ENCODE measurements around the gene ZNF862. TPM values are rescaled to one million over a fixed set of nuclear protein-coding genes. Genes with fewer than 3 reads are reported as not detected.

Gene ZNF862
- total RNA-seq, 1 experiment from 2014 or later, result 1.9 TPM

DNA sequence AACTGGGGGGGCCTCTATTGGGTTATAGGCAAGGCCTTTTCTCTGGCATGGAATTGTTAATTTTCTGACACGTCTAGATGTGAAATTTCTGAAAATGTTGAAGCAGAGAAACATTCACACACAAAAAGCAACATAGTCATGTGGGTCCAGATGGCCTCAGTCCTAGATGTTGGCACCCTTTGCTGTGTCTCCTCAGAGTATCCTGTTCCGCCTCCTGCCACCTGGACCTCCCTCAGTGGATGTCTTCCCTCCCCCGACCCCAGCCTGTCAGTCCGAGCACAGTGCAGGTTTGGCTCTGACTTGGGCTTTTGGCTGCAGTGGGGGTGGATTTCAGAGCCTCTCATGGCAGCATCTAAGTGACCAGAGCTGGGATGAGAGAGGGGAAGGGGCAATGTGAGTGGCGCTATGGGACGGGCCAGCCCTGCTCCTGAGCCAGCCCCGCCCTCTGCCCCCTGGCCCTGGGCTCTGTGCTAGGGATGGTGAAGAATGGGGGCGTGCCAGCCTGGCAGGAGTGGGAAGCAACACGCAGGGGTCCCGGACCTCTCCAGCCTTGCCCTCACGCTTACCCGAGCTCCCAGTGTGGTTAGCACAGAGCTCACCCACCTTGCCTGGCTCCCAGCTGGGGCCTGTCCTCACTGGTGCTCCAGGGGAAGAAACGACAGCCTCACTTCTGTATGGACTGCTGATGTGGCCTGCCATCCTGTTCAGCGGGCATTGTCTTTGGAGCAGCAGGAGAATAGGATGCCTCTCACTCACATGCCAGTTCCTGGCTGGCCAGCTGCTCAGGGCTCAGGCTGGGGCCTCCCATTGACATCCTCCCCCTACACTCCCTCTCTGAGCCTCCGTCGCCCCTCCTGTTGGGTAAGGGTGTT, 41.8 kb downstream of the ZNF862 start:
- no peaks in the 10 kb centered on the region for H3K79me2 ChIP-seq (ENCODE audit: insufficient read depth, low read length)
- H3K27ac Mint-ChIP-seq, result no peak overlapping the region; a peak in 2 of 7 replicates
- H3K27me3 ChIP-seq (ENCODE audit: insufficient read depth, low read length), result no peaks in the 10 kb centered on the region
- no peak overlapping the region for H3K56ac ChIP-seq (ENCODE audit: insufficient read length, low read depth, low read length)
- H3K18ac ChIP-seq (ENCODE audit: insufficient read length, low read depth, low read length), result no peak overlapping the region
- no peaks in the 10 kb centered on the region for H3K79me1 ChIP-seq (ENCODE audit: insufficient read depth, low read depth, low read length, poor library complexity, severe bottlenecking)
- no peak overlapping the region for H3K9ac ChIP-seq (ENCODE audit: extremely low read depth, insufficient read length, low read length)
- H3K9me3 ChIP-seq (ENCODE audit: control insufficient read depth, low read depth, low read length), result no peaks in the 10 kb centered on the region
- no peak overlapping the region for H3T11ph ChIP-seq (ENCODE audit: low read length)
- no peak overlapping the region for H3K4me3 Mint-ChIP-seq
- no peak overlapping the region for H2AK5ac ChIP-seq (ENCODE audit: insufficient read length, low read length)
- no peak overlapping the region for H4K91ac ChIP-seq (ENCODE audit: insufficient read length, low read depth, low read length)
- H3K23me2 ChIP-seq (ENCODE audit: insufficient read length, low read depth, low read length, poor library complexity, severe bottlenecking), result no peaks in the 10 kb centered on the region
- H2AFZ ChIP-seq (ENCODE audit: low read length), result no peak overlapping the region
- H4K5ac ChIP-seq (ENCODE audit: insufficient read length, low read depth, low read length), result no peak overlapping the region
- no peak overlapping the region for H2BK12ac ChIP-seq (ENCODE audit: insufficient read length, low read depth, low read length)
- peaks cover 14 to 15% of the 10 kb centered on the region in 2 experiments for H3K4me1 Mint-ChIP-seq
- no peak overlapping the region for H2BK120ac ChIP-seq (ENCODE audit: low read depth, low read length, poor library complexity, severe bottlenecking)
- H2BK5ac ChIP-seq (ENCODE audit: insufficient read length, low read length), result no peak overlapping the region
- H3K14ac ChIP-seq (ENCODE audit: insufficient read depth, low read length), result no peak overlapping the region
- TF ChIP-seq, protein P1, sequence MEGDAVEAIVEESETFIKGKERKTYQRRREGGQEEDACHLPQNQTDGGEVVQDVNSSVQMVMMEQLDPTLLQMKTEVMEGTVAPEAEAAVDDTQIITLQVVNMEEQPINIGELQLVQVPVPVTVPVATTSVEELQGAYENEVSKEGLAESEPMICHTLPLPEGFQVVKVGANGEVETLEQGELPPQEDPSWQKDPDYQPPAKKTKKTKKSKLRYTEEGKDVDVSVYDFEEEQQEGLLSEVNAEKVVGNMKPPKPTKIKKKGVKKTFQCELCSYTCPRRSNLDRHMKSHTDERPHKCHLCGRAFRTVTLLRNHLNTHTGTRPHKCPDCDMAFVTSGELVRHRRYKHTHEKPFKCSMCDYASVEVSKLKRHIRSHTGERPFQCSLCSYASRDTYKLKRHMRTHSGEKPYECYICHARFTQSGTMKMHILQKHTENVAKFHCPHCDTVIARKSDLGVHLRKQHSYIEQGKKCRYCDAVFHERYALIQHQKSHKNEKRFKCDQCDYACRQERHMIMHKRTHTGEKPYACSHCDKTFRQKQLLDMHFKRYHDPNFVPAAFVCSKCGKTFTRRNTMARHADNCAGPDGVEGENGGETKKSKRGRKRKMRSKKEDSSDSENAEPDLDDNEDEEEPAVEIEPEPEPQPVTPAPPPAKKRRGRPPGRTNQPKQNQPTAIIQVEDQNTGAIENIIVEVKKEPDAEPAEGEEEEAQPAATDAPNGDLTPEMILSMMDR (conservative IDR thresholded peaks at IDR 0.05), result no peak
- no peaks in the 10 kb centered on the region for H4K20me1 ChIP-seq (ENCODE audit: control insufficient read depth, insufficient read depth, insufficient read length)
- H3K36me3 Mint-ChIP-seq (ENCODE audit: insufficient read depth in 1 of 3, low read depth in 3 of 3), result no peaks in the 10 kb centered on the region; a peak in 1 of 7 replicates
- H3K4me1 ChIP-seq (ENCODE audit: insufficient read depth, low read length), result no peaks in the 10 kb centered on the region
- no peak overlapping the region for H2BK20ac ChIP-seq (ENCODE audit: low read depth, low read length, poor library complexity, severe bottlenecking)
- DNase-seq, result peak; percentile 23
- no peak overlapping the region for H3K4ac ChIP-seq (ENCODE audit: low read depth, low read length)
- H3K9me3 Mint-ChIP-seq, result no peaks in the 10 kb centered on the region
- H2BK15ac ChIP-seq (ENCODE audit: low read depth, low read length), result no peak overlapping the region
- no peak overlapping the region for H3K4me2 ChIP-seq (ENCODE audit: insufficient read depth, insufficient read length, low read length)
- peaks cover 31% of the 10 kb centered on the region for H3K27me3 Mint-ChIP-seq (ENCODE audit: low read depth)
- H3K23ac ChIP-seq (ENCODE audit: insufficient read length, low read depth, low read length), result no peak overlapping the region
- H3K27ac ChIP-seq (ENCODE audit: insufficient read length, low read depth, low read length), result no peak overlapping the region
- no peak overlapping the region for H4K8ac ChIP-seq (replicated peaks; ENCODE audit: insufficient read length, low read depth, low read length)
- no CpG with 5 or more reads among the region's 16 CpGs for WGBS (ENCODE audit: extremely low coverage, insufficient read length, low lambda C conversion rate)

Measured in H9 (cell line).